Measurements from ENCODE around the gene SMARCD2. TPM values are rescaled to one million over a fixed set of nuclear protein-coding genes. Genes with fewer than 3 reads are reported as not detected.

The SMARCD2 gene
- total RNA-seq, 1 donor from 2014 or later = 34.6 TPM

- Mint-ChIP-seq H3K4me3 (ENCODE audit: unreplicated experiment) (peak overlapping the region; percentile 93), H3K4me1 (ENCODE audit: low read depth) (peaks cover 31% of the 10 kb centered on the region), H3K27me3 (ENCODE audit: low read depth) (no peaks in the 10 kb centered on the region)
These were observed 329 bp downstream of the SMARCD2 start for GRCh38 chr17:63842173-63842539.

GRCh38 chr17:63841350-63842172 lies 924 bp downstream of the SMARCD2 start:
- Mint-ChIP-seq H3K9me3 (ENCODE audit: low read depth) (no peaks in the 10 kb centered on the region), H3K27ac (ENCODE audit: unreplicated experiment) (peak overlapping the region; percentile 93), H3K36me3 (ENCODE audit: low read depth) (no peaks in the 10 kb centered on the region), H3K27me3 (ENCODE audit: low read depth) (no peaks in the 10 kb centered on the region), H3K4me3 (ENCODE audit: unreplicated experiment) (peak overlapping the region; percentile 93), H3K4me1 (ENCODE audit: low read depth) (peaks cover 31% of the 10 kb centered on the region)
- no peak for DNase-seq (ENCODE audit: low spot score)
- TF ChIP-seq CTCF (IDR thresholded peaks at IDR 0.05) = peak; percentile 6

More at GRCh38 chr17:63842173-63842539, 329 bp downstream of the SMARCD2 start:
- Mint-ChIP-seq H3K36me3 (ENCODE audit: low read depth) (no peaks in the 10 kb centered on the region), H3K27ac (ENCODE audit: unreplicated experiment) (peak overlapping the region; percentile 93), H3K9me3 (ENCODE audit: low read depth) (no peaks in the 10 kb centered on the region)
- DNase-seq (ENCODE audit: low spot score) = no peak
- TF ChIP-seq CTCF (IDR thresholded peaks at IDR 0.05) = no peak

- peaks cover 31% of the 10 kb centered on the region for H3K4me1 Mint-ChIP-seq (ENCODE audit: low read depth)
- H3K27ac Mint-ChIP-seq (ENCODE audit: unreplicated experiment) = peak overlapping the region; percentile 93
- TF ChIP-seq CTCF (IDR thresholded peaks at IDR 0.05) = no peak
- H3K36me3 Mint-ChIP-seq (ENCODE audit: low read depth) = peaks cover 2% of the 10 kb centered on the region
- no peak for DNase-seq (ENCODE audit: low spot score)
- H3K4me3 Mint-ChIP-seq (ENCODE audit: unreplicated experiment) = peak overlapping the region; percentile 93
- H3K9me3 Mint-ChIP-seq (ENCODE audit: low read depth) = no peaks in the 10 kb centered on the region
- no peaks in the 10 kb centered on the region for H3K27me3 Mint-ChIP-seq (ENCODE audit: low read depth)
These were observed 1.7 kb downstream of the SMARCD2 start for GRCh38 chr17:63840591-63841349.

- Mint-ChIP-seq H3K9me3 (ENCODE audit: low read depth) (no peaks in the 10 kb centered on the region), H3K27me3 (ENCODE audit: low read depth) (no peaks in the 10 kb centered on the region), H3K27ac (ENCODE audit: unreplicated experiment) (no peak overlapping the region), H3K4me3 (ENCODE audit: unreplicated experiment) (no peak overlapping the region), H3K4me1 (ENCODE audit: low read depth) (peaks cover 28% of the 10 kb centered on the region), H3K36me3 (ENCODE audit: low read depth) (peaks cover 6% of the 10 kb centered on the region)
- DNase-seq (ENCODE audit: low spot score) = no peak
- no peak for TF ChIP-seq CTCF (IDR thresholded peaks at IDR 0.05)
These were observed 3.8 kb downstream of the SMARCD2 start for GRCh38 chr17:63838631-63839171.

GRCh38 chr17:63837962-63838600 lies 4.4 kb downstream of the SMARCD2 start:
- no peaks in the 10 kb centered on the region for H3K9me3 Mint-ChIP-seq (ENCODE audit: low read depth)
- no peak for DNase-seq (ENCODE audit: low spot score)
- peak overlapping the region; percentile 57 for H3K27ac Mint-ChIP-seq (ENCODE audit: unreplicated experiment)
- no peak overlapping the region for H3K4me3 Mint-ChIP-seq (ENCODE audit: unreplicated experiment)
- no peak for TF ChIP-seq CTCF (IDR thresholded peaks at IDR 0.05)
- peaks cover 6% of the 10 kb centered on the region for H3K36me3 Mint-ChIP-seq (ENCODE audit: low read depth)
- H3K27me3 Mint-ChIP-seq (ENCODE audit: low read depth) = no peaks in the 10 kb centered on the region
- H3K4me1 Mint-ChIP-seq (ENCODE audit: low read depth) = peaks cover 25% of the 10 kb centered on the region

All from chondrocyte (in vitro differentiated cells).